ENCODE data around the gene GPR35.
"Not testable (repeated sequence)": the region's sequence is repeated elsewhere in the genome, so short reads cannot be mapped to it uniquely, and the experiment has no call there.

The GPR35 gene

DNA sequence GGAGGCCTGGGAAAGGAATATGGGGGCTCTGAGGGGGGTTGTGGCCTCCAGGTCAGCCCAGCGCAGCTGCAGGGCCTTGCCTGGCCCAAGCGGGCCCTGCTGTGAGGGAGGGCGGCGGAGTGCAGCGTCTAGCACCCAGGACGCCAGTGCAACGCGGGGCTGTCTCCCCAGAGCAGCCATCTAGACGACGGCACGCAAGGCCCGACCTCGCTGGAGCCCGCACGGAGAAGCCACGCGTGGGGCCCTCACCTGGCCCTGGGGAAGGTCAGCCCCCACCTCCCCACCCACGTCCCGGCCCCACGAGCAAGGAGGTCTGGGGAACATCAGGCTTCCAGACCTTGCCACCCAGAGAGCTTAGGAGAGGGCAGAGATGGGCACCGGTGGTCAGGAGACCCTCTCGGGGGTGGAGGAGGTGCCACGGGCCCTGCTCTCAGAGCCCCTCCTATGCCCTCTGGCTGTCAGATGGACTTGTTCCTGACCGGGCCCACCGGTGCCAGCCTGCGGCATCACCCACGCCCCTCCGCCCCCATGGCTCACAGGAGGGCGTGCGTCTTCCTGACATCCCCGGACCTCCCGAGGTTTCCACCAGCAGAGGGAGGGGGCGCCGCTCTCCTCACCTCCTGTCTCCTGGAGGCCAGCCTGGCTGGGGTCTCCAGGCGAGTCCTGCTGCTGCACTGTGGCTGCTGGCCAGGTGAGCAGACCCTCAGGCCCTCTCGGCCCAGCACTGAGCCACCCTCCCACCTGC lies 17.0 kb downstream of the GPR35 start:
- no peak for DNase-seq

DNA sequence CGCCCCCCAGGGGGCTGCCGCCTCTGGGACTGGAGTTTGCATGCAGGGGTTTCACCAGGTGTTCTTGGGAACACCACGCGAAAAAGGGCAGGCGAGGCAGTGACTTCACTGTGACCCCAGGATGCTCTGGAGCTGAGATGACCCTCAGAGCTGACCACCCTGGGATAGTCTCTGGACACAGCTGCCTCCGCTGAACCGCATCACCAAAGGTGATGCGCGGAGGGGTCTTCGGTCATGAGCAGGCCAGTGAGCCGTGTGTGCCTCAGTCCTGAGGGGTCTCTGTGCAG lies 17.5 kb downstream of the GPR35 start:
- DNase-seq = no peak

DNA sequence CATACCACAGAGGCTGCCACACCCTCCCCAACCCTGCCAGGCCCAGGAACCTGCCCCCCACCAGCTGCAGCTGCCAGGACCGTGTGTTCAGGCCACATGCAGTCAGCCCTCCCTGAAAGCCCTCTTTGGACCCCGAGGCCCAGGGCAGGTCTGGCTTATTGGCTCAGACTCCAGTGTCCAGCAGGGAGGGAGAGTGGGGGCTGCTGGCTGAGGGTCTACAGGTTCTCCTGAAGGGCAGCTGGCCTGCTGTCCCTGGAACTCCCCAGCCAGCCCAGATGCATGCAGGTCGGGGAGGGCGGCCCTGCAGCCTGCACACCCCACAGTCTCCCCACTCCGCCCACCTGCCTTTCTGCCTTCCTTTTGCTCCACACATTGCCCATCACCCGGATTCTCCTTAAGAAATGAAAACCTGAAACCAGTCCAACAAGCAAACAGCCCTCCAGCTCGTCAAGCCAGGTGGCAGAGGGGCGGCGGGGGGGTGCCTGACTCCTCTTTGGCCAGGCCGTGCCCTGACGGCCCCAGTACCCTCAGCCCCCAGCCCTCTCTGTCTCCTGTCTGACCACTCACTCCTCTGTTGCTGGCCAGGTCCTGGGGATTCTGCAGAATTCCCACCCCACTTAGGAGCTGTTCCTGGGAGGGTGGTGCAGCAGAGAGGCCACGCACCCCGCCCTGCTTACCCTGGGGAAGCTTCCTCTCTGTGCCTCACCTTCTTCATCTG lies 18.0 kb downstream of the GPR35 start:
- DNase-seq = no peak

DNA sequence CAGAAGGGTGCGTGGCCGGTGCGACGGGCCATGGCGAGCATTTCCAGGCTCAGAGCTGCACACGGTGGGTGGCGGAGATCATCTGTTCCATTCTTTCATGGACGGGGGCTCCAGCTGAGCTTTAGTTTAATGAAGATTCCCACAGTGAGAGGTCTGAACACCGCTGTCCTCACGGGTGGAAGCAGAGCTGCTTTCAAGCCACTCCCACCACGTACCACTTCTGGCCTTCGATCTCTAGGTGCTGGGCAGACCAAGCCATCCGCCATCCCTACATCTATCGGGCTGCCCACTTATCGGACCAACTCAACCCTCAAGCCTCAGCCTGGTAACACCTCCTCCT lies 18.5 kb downstream of the GPR35 start:
- DNase-seq = no peak

DNA sequence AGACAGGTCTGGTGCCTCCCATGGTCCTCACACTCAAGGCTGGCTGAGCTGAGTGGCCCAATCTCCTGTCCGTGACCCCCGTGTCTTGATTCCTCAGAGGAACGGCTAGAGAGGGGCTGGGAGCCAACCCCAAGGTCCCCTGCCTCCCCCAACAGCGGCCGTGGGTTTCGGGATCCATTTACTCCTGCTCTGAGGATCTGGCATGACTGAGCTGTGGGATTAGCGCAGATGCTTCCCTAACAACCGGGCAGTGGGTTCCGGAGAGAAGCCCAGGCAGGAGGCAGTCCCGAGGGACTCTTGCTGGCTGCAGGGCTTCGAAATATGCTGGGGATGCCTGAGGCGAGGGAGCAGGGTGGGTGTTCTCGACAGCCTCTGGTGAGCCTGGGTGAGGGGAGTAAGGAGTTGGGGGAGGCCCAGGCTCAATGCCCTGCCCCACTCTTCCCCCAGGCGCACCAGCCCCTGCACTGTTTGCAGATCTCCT lies 18.9 kb downstream of the GPR35 start:
- DNase-seq = no peak

DNA sequence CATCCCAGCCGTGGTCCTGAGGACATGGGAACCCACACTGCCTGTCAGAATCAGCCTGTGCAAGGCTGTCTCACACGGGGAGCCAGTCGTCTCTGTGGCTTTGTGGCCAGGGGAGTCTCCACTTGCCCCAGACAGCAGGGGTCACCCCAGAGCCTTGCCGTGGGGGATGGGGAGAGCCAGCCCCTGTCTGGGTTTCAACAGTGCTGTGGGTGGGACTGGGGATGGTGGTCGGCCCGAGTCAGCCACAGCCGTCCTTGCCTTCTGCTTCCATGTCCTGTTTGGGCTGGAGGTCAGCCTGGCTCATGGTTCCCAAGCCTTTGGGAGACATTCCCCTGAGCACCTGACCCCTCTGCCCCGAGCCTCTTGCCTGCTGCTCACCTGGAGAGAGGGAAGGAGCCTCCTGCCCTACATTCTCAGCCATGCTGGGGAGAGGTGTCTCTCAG lies 19.6 kb downstream of the GPR35 start:
- DNase-seq = no peak

DNA sequence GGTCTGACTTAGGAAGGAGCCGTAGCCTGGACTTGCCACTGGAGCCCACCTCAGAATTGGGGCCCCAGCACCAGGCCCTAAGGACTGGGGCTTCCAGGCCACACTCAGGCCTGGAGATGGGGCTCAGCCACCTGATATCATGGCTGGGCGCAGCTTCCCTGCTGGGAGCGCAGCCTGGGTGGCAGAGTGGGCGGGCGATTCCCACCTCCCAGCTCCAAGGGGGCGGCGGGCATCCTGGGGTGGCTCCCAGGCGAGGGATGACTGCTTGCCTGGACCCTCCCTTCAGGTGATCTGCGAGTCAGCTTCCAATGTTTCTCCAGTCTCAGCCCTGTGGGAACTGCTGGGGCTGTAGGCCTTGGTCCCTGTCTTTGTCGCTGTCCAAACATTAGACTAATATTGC lies 20.1 kb downstream of the GPR35 start:
- no peak for DNase-seq

DNA sequence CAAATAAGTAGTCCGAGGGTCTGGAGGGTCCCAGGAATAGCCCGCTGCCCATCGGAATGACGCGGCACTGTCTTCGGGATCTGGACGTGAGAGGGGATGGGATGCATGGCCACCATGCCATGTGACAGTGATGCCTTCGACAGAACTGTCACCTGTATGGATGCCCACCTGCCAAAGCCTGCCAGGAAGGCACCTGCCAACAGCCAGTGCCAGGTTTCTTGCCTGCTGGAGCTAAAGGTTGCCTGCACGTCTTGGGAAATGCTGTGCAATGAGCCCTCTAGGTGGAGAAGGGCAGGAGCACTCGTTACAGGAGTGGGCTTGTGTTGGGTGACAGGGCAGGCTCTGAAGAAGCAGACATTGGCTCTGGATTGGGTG lies 20.5 kb downstream of the GPR35 start:
- no peak for DNase-seq

DNA sequence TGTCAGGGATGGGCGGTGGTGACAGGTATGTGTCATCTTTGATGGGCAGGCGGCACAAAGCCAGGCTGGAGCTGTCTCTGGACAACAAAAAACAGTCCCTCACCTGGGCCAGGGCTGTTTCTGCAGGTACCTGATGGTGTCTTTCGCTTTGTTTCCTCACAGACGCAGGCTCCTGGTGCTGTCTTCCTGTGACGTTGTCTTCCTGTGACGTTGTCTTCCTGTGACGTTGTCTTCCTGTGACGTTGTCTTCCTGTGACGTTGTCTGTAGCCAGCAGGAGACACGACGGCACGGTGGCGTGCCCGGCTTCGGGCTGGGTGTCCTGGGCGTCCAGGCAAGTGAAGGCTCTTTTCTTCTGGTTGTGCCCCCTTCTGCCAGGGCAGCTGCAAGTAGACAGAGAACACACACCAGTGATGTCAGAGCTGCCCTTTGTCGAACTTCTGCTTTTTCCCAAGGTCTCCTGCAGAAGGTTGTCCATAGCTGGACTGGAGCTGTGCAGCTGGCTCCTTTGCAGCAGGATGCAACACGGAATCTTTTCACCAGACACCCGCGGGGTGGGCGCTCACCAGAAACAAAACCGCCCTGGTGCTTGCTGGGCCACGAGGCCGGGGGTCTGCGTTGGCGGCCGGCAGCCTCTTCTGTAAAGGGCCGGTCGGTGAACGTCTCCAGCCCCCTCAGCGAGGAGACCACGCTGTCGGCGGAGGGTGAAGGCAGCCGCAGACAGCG lies 21.1 kb downstream of the GPR35 start:
- DNase-seq = no peak

DNA sequence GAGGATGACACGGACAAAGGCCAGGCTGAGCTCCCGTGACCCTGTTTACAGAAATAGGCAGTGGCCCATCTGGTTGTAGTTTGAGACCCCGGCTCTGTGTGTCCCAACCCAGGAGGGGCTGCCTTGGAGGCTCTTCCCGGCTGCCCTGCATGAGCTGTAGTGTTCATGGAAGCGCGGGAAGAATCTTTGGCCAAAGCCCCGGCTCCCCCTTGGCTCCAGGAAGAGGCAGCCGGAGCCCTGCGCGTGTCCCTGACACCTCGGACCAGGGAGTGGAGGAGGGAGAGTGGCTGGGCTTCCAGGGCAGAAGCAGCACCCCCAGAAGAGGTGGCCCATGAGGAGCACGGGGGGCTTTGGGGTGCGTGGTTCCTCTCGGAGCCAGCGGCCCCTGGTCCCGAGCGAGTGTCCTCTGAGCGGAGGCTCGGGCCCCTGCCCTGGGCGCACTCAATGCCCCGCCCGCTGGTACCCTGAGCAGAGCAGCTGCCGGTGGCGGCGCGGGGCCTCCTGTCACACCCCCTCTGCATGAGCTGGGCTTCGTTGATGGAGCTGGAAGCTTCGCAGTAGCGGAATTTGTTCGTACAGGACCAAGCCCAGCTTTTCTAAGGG lies 21.7 kb downstream of the GPR35 start:
- DNase-seq = no peak

DNA sequence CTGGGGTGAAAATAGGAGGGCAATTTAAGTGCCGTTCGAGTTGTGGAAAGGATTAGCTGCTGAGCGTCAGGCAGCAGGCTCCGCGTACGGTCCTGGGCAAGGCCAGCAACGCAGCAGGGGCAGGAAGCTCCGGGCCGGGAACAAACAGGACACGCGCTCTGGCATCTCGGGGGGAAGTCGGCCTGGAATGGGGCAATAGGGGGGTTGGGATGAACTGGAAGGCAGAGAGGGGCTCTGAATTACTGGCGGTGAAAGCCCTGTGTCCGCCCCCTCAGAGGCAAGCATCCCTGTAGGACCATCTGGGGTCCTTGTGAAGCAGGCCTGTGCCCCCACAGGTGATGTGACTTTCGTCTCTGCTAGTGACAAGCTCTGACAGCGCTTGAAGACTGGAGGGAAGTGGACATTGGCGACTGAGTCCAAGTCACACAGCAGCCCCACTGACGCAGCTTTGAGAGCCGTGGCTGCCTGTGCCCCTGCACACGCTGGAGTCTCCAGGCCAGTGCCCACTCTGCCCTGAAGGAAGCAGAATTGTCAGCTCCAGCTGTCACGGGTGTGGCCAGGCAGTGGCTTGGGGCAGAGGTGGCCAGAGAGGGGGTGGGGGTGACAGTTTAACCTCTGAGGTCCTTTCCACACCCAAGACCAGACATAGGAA lies 22.3 kb downstream of the GPR35 start:
- DNase-seq = no peak

DNA sequence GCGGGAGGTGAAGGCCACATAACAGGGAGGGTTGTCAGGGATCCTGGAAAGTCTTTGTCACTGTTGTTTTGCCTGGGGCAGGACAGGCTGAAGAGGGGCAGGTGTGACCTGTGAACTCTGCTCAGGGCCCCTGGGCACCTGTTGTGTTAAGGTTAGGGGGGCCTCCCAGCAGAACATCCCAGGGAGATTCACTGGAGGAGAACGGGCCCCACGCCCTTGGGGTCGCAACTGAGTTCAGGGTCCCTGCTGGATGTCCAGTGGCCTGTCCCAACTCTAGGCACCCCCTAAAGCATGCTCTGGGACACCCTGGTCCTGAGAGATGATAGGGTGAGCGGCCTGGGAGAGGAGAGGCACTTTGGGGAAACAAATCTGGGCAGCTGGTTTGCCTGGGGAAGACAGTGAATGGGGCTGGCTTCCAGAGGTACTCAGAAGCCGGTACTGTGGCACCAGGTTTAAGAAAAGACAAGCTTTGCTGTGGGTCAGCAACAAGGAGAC lies 22.9 kb downstream of the GPR35 start:
- DNase-seq = no peak

DNA sequence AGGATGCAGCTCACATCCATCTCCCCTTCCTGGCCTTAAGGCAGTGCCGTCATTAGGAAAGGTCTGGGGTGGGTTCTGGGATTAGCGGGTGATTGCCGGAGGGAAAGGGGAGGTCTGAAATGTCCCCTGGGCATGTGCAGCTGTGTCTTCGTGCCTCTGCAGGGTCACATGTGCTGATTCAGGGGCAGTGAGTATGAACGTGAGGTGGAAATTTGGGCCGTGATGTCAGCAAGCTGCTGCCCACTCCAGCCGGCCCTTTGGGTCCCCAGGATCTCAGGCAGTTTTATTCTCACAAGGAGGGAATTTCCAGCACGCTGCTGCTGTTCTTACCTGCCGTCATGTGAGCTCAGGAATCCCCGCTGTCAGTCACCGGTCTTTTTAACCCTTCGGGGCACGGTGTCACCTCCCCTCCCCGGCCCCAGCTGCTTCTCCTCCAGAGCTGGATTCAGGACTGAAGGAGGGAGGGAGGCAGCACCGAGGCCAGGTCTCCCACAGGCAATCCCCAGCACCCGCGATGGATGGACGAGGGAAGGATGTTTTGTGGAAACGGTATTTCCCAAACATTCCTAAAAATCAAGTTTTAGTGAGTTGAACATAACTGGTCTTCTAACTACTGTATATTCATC lies 23.5 kb downstream of the GPR35 start:
- DNase-seq = no peak

DNA sequence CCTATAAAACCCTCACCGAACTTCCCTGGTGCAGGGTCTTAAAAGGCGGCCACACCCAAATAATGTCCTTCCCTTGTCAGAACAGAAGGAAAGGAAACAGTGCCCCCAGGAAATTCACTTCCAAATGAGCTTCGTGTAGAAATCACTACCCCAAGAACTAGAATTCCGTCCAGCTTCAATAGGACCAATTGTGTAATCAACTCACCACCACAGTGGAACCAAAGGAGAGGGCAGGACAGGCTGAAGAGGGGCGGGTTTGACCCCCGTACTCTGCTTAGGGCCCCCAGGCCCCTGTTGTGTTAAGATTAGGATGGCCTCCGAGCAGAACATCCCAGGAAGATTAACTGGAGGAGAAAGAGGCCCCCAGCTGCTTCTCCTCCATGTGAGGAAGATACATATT lies 24.1 kb downstream of the GPR35 start:
- no peak for DNase-seq

DNA sequence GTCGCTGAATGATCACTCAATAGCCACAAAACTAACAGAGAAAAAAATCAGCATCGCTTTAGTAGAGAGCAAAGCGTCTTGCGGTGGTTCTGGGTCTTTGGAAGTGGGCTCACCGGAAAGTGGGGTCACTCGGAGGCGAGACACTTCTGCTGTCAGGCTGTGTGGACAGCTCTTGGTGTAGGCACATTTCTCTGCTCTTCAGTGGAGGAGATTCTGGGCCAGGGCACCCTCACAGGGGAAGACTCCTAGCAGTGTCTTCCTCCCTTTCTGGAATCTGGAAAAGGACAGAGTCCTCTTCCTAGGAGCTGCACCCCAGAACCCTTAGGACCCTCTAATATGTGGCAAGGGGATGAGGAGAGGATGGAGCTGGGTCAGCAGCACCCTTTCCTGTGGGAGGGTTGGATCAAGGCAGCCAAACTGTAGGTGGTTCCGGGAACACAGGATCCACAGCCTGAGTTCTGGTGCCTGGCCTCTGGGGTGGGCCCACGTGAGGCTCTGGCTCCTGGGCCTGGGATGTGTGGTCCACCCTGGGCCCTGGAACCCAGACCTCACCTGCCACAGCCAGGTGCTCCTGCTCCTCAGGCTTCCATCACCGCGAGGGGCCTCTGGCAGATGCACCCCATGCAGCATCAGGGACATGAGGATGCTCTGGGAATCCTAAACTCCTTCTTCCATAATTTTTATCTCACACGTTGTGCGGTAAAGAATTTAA lies 25.1 kb downstream of the GPR35 start:
- DNase-seq = no peak

DNA sequence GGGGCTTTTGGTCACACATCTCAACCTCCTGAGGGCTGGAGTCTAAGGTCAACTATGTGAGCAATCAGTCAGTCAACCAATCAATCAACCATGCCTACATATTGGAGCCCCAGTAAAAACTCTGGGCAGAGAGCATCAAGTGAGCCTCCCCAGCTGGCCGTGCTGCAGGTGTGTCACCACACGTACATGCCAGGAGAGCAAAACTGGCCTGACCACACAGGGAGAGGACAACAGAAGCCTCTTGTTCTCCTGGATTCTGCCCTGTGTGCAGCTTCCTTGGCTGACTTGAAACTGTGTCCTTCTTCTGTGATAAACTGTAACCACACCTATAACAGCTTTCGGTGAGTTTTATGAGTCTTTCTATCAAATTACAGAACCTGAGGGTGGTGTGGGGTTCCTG lies 25.9 kb downstream of the GPR35 start:
- DNase-seq = no peak

DNA sequence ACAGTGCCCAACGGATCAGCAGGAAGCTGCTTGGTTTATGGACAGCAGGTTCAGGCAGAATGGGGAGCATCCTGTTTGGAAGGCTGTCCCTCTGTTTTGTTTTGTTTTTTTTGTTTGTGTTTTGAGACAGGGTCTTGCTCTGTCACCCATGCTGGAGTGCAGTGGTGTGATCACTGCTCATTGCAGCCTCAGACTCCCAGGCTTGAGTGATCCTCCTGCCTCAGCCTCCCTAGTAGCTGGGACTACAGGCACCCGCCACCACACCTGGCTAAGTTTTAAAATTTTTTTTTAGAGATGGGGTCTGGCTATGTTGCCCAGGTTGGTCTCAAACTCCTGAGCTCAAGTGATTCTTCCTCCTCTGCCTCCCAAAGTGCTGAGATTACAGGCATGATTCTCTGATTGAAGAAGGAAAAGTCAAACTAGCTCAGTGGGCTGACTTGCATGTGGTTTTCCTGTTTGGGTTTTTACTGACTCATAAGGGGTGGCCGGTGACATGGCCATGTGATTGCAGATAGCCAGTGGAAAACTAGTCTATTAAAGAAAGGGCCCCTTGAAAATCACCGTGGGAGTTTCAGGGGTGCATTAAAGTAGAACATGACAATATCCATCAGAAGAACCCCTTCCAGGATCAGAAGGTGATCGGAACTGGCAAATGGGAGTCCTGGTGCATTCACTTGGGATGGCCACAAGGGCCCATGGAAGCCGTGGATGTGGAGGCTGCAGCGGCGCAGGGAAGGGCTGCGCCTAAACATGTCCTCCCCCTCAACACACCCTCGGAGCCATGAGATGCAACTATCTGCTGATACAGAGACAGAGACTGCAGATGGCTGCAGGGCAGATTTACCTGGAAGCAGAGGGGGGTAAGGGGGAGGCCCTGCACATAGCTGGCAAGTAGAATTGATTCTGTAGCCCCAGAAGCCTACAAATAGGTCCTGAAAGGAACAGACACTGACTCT lies 30.9 kb downstream of the GPR35 start:
- DNase-seq = no peak

DNA sequence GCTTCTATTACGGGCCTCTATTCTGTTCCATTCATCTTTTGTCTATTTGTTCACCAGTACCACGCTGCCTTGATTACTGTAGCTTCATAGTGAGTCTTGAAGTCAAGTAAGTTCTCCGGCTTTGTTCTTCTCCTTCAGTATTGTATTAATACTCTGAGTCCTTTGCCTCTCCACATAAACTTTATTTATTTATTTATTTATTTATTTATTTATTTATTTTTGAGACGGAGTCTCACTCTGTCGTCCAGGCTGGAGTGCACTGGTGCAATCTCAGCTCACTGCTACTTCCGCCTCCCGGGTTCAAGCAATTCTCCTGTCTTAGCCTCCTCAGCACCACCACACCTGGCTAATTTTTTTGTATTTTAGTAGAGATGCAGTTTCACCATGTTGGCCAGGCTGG lies 34.6 kb downstream of the GPR35 start:
- DNase-seq = not testable (repeated sequence)

DNA sequence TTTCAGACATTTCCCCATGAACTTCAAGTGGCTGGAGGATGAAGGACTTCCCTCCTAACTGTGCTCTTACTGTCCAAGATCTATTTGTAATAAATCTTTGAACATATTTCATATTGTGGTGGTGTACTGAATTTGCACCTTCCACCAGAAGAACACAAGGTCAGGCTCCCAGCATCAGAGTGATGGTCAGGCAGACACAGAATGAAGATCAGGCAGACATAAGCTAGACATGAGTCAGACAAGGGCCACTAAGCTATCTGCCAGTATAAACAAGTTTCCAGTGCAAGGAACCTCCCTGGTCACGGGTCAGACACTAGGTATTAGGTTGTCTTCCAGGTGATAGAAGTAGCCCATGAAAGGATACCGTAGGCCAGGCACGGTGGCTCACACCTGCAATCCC lies 37.4 kb downstream of the GPR35 start:
- DNase-seq = no peak

DNA sequence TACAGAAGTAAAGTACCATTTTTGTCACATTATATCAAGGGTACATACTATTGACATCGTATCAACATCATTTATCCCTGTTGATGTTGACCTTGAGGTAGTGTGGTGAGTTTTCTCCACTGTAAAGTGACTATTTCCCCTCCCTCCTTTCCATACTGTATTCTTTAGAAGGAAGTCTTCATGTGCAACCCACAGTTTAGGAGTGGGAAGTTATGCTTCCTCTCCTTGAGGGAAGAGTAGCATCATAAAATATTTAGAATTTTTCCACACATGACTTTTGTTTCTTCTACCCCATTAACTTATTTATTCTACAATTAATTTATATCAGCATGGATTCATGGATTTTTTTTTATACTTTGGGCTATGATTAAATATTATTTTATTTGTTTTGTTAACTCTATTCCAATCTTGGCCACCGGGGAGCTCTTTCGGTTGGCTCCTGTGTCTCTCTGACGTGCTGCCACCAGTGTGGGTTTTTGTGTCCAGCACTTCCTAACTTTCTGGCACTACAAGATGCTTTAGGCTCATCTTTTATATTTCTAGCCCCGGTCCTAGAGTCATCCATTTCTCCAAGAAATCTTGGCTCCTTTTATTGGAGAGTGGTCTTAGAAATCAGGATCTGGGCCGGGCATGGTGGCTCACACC lies 38.4 kb downstream of the GPR35 start:
- DNase-seq = no peak
